Measurements from ENCODE around the gene SSBP1.

Gene SSBP1

GRCh38 chr7:141776374-141776773 is 38.2 kb downstream of the SSBP1 start, which contains the start of gene TAS2R4:
TSS of gene TAS2R4 (plus strand) at chr7:141776674. CDS start at chr7:141778489, 1,815 bp downstream.
- TF ChIP-seq, protein P1, sequence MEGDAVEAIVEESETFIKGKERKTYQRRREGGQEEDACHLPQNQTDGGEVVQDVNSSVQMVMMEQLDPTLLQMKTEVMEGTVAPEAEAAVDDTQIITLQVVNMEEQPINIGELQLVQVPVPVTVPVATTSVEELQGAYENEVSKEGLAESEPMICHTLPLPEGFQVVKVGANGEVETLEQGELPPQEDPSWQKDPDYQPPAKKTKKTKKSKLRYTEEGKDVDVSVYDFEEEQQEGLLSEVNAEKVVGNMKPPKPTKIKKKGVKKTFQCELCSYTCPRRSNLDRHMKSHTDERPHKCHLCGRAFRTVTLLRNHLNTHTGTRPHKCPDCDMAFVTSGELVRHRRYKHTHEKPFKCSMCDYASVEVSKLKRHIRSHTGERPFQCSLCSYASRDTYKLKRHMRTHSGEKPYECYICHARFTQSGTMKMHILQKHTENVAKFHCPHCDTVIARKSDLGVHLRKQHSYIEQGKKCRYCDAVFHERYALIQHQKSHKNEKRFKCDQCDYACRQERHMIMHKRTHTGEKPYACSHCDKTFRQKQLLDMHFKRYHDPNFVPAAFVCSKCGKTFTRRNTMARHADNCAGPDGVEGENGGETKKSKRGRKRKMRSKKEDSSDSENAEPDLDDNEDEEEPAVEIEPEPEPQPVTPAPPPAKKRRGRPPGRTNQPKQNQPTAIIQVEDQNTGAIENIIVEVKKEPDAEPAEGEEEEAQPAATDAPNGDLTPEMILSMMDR (IDR thresholded peaks at IDR 0.05; ENCODE audit: extremely low read depth, missing control alignments), result no peak

GRCh38 chr7:141785706-141786552 is 47.8 kb downstream of the SSBP1 start:
- TF ChIP-seq, protein P1 (IDR thresholded peaks at IDR 0.05; ENCODE audit: extremely low read depth, missing control alignments), result peak; percentile 63
- peak; percentile 60 for DNase-seq (ENCODE audit: low spot score)

More at GRCh38 chr7:141776374-141776773, 38.2 kb downstream of the SSBP1 start, which contains the start of gene TAS2R4:
- no peak for DNase-seq (ENCODE audit: low spot score)

DNA sequence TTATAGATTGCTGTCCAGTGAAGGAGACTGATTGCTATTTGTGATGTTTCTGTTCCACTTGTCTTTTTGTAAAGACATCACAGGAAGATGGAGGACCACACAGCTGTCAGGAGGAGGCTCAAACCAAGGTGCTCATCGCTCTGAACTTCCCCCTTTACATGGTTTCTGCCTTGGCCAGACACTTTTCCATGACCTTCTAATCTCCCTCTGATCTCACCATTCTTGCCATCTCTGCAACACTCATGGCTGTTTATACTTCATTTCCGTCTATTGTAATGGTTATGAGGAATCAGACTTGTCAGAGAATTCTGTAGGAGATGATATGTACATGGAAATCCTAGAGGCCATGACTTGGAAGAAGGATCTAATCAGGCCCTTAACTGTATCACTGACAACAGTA is 50.1 kb downstream of the SSBP1 start:
- DNase-seq (ENCODE audit: low spot score), result no peak
- TF ChIP-seq, protein P1 (IDR thresholded peaks at IDR 0.05; ENCODE audit: extremely low read depth, missing control alignments), result no peak

DNA sequence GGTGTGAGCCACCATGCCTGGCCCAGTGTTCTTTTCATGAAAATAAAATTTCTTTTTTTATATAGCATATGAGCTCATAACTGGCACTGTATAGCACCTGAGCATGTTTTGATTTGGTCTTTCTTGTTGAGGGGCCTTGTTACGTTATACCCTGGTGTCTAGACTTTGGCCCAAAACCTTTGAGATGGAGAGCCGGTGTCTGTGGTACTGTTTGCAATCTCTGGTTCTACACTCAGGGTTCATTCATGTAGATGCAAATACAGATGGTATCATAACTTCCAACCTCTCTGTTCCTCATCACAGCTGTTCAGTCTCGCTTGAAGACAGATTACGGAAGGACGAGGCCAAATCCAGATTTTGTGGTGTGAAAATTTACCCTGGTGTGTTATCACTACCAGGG is 51.8 kb downstream of the SSBP1 start, which contains the start of gene TAS2R5:
TSS of gene TAS2R5 (plus strand) at position 301 of the 400 bp plus-strand sequence. CDS start 145 bp downstream, outside the sequence.
- TF ChIP-seq, protein P1 (IDR thresholded peaks at IDR 0.05; ENCODE audit: extremely low read depth, missing control alignments), result no peak
- DNase-seq (ENCODE audit: low spot score), result no peak

GRCh38 chr7:141792526-141792925 is 54.4 kb downstream of the SSBP1 start:
- TF ChIP-seq, protein P1 (IDR thresholded peaks at IDR 0.05; ENCODE audit: extremely low read depth, missing control alignments), result no peak
- DNase-seq (ENCODE audit: low spot score), result no peak
